NB4 (cell line): Measurements from ENCODE around the gene TMEM178B.

Source experiments
- MAX ChIP-seq: IDR thresholded peaks from 2 replicates; pipeline ENCODE4 v1.6.1; 2011; ENCODE audit warnings: low read depth, low read length
- MYC ChIP-seq: IDR thresholded peaks from 2 replicates; pipeline ENCODE4 v1.6.1; 2011; ENCODE audit warnings: low read depth, low read length
- POLR2A ChIP-seq: IDR thresholded peaks from 2 replicates; pipeline ENCODE4 v1.6.1; 2011; ENCODE audit warnings: mild to moderate bottlenecking; ENCODE audit not compliant: insufficient read length; ENCODE audit errors: extremely low read depth
- TF ChIP-seq, protein P1 (sequence below): IDR thresholded peaks from one replicate; pipeline ENCODE4 v1.5.1; 2012; ENCODE audit warnings: low read depth, low read length

GRCh38 chr7:141220263-141220880 lies 146.5 kb downstream of the TMEM178B start:
- no peak for TF ChIP-seq POLR2A
- TF ChIP-seq, protein P1, sequence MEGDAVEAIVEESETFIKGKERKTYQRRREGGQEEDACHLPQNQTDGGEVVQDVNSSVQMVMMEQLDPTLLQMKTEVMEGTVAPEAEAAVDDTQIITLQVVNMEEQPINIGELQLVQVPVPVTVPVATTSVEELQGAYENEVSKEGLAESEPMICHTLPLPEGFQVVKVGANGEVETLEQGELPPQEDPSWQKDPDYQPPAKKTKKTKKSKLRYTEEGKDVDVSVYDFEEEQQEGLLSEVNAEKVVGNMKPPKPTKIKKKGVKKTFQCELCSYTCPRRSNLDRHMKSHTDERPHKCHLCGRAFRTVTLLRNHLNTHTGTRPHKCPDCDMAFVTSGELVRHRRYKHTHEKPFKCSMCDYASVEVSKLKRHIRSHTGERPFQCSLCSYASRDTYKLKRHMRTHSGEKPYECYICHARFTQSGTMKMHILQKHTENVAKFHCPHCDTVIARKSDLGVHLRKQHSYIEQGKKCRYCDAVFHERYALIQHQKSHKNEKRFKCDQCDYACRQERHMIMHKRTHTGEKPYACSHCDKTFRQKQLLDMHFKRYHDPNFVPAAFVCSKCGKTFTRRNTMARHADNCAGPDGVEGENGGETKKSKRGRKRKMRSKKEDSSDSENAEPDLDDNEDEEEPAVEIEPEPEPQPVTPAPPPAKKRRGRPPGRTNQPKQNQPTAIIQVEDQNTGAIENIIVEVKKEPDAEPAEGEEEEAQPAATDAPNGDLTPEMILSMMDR = peak; percentile 21
- TF ChIP-seq MYC = no peak
- TF ChIP-seq MAX = no peak
